ENCODE results near the gene CLPSL1.
"Not testable (repeated sequence)": the region's sequence is repeated elsewhere in the genome, so short reads cannot be mapped to it uniquely, and the experiment has no call there.

Gene CLPSL1

GRCh38 chr6:35780719-35781118, at the start of gene CLPSL1:
CLPSL1 (plus strand) TSS chr6:35781019; CDS start chr6:35781111, 92 bp downstream.
- DNase-seq (ENCODE audit: low spot score): no peak

GRCh38 chr6:35731414-35731735, 49.4 kb upstream of the CLPSL1 start:
- DNase-seq (ENCODE audit: low spot score): peak; percentile 90

- peak; percentile 80 for DNase-seq (ENCODE audit: low spot score)
Measured at GRCh38 chr6:35731736-35732532, 48.9 kb upstream of the CLPSL1 start.

- no peak for DNase-seq (ENCODE audit: low spot score)
Measured at GRCh38 chr6:35733633-35734032, 47.2 kb upstream of the CLPSL1 start.

GRCh38 chr6:35734319-35734718, 46.5 kb upstream of the CLPSL1 start:
- not testable (repeated sequence) for DNase-seq (ENCODE audit: low spot score)

- DNase-seq (ENCODE audit: low spot score): no peak
Measured at GRCh38 chr6:35735452-35735851, 45.4 kb upstream of the CLPSL1 start.

GRCh38 chr6:35736253-35736894, 44.4 kb upstream of the CLPSL1 start:
- peak; percentile 73 for DNase-seq (ENCODE audit: low spot score)

GRCh38 chr6:35736982-35737412, 43.8 kb upstream of the CLPSL1 start, which contains the start of gene ARMC12:
ARMC12 (plus strand) TSS chr6:35737032; CDS start chr6:35737109, 77 bp downstream.
- DNase-seq (ENCODE audit: low spot score): no peak

- peak; percentile 85 for DNase-seq (ENCODE audit: low spot score)
Measured at GRCh38 chr6:35737413-35738211, 43.2 kb upstream of the CLPSL1 start.

- DNase-seq (ENCODE audit: low spot score): no peak
Measured at GRCh38 chr6:35739645-35740524, 40.9 kb upstream of the CLPSL1 start.

- no peak for DNase-seq (ENCODE audit: low spot score)
Measured at GRCh38 chr6:35742842-35743241, 38.0 kb upstream of the CLPSL1 start.

GRCh38 chr6:35745509-35745908, 35.3 kb upstream of the CLPSL1 start:
- DNase-seq (ENCODE audit: low spot score): no peak

GRCh38 chr6:35746516-35746915, 34.3 kb upstream of the CLPSL1 start:
- no peak for DNase-seq (ENCODE audit: low spot score)

- DNase-seq (ENCODE audit: low spot score): no peak
Measured at GRCh38 chr6:35747877-35748276, 32.9 kb upstream of the CLPSL1 start.

- no peak for DNase-seq (ENCODE audit: low spot score)
Measured at GRCh38 chr6:35750557-35750956, 30.3 kb upstream of the CLPSL1 start.

GRCh38 chr6:35751594-35751993, 29.2 kb upstream of the CLPSL1 start:
- no peak for DNase-seq (ENCODE audit: low spot score)

- no peak for DNase-seq (ENCODE audit: low spot score)
Measured at GRCh38 chr6:35752330-35752729, 28.5 kb upstream of the CLPSL1 start.

- no peak for DNase-seq (ENCODE audit: low spot score)
Measured at GRCh38 chr6:35754452-35755277, 26.2 kb upstream of the CLPSL1 start.

- no peak for DNase-seq (ENCODE audit: low spot score)
Measured at GRCh38 chr6:35755278-35755924, 25.4 kb upstream of the CLPSL1 start.

GRCh38 chr6:35757456-35758123, 23.2 kb upstream of the CLPSL1 start:
- peak; percentile 60 for DNase-seq (ENCODE audit: low spot score)

All from cerebellar cortex (tissue), 1 donor.